ENCODE measurements around the gene ADAMTS19. TPM values are rescaled to one million over a fixed set of nuclear protein-coding genes. Genes with fewer than 3 reads are reported as not detected.

The ADAMTS19 gene
- total RNA-seq, 3 donors from 2014 or later, result 0.14 TPM; not detected in 2

- DNase-seq, result no peak
- no peaks in the 10 kb centered on the region for H3K36me3 Mint-ChIP-seq (ENCODE audit: insufficient read depth)
- H3K4me3 Mint-ChIP-seq, result no peak overlapping the region
- ATAC-seq, result no peak
- no peaks in the 10 kb centered on the region for H3K9me3 Mint-ChIP-seq
- peaks cover 10% of the 10 kb centered on the region for H3K27me3 Mint-ChIP-seq (ENCODE audit: low read depth)
- H3K4me1 Mint-ChIP-seq (ENCODE audit: low read depth), result no peaks in the 10 kb centered on the region
Measured at GRCh38 chr5:129454461-129454860, 5.6 kb upstream of the ADAMTS19 start.

DNA sequence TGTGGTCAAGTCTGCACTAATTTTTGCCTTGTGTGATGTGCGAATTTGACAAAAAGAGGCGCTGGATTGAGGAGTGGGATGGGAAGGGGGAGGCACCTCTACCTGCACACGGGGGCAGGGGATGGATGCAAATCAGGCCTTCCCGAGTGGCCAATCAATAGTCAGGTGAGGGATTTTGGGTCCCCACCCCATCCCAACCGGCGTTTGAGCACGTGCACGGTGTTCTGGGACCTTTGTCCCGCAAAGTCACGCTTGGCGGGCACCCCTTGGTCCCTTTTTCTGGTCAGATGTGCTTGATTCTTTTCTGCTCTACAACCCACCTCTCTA is 685 bp upstream of the ADAMTS19 start:
- no peaks in the 10 kb centered on the region for H3K9me3 Mint-ChIP-seq
- H3K27me3 Mint-ChIP-seq (ENCODE audit: low read depth), result peaks cover 34% of the 10 kb centered on the region
- ATAC-seq, result no peak
- DNase-seq, result no peak
- H3K36me3 Mint-ChIP-seq (ENCODE audit: insufficient read depth), result no peaks in the 10 kb centered on the region
- peaks cover 6% of the 10 kb centered on the region for H3K4me1 Mint-ChIP-seq (ENCODE audit: low read depth)
- no peak overlapping the region for H3K4me3 Mint-ChIP-seq

GRCh38 chr5:129460672-129460935 is 506 bp downstream of the ADAMTS19 start:
- Mint-ChIP-seq H3K36me3 (ENCODE audit: insufficient read depth) (no peaks in the 10 kb centered on the region), H3K9me3 (no peaks in the 10 kb centered on the region), H3K27me3 (ENCODE audit: low read depth) (peaks cover 34% of the 10 kb centered on the region), H3K4me1 (ENCODE audit: low read depth) (peaks cover 6% of the 10 kb centered on the region), H3K4me3 (no peak overlapping the region)
- ATAC-seq, result no peak
- DNase-seq, result no peak

GRCh38 chr5:129460936-129461710 is 1.0 kb downstream of the ADAMTS19 start:
- peaks cover 6% of the 10 kb centered on the region for H3K4me1 Mint-ChIP-seq (ENCODE audit: low read depth)
- DNase-seq (no peak), ATAC-seq (peak in 1 of 2 donors; percentile 45)
- H3K4me3 Mint-ChIP-seq, result no peak overlapping the region
- H3K9me3 Mint-ChIP-seq, result no peaks in the 10 kb centered on the region
- peaks cover 34% of the 10 kb centered on the region for H3K27me3 Mint-ChIP-seq (ENCODE audit: low read depth)
- no peaks in the 10 kb centered on the region for H3K36me3 Mint-ChIP-seq (ENCODE audit: insufficient read depth)

DNA sequence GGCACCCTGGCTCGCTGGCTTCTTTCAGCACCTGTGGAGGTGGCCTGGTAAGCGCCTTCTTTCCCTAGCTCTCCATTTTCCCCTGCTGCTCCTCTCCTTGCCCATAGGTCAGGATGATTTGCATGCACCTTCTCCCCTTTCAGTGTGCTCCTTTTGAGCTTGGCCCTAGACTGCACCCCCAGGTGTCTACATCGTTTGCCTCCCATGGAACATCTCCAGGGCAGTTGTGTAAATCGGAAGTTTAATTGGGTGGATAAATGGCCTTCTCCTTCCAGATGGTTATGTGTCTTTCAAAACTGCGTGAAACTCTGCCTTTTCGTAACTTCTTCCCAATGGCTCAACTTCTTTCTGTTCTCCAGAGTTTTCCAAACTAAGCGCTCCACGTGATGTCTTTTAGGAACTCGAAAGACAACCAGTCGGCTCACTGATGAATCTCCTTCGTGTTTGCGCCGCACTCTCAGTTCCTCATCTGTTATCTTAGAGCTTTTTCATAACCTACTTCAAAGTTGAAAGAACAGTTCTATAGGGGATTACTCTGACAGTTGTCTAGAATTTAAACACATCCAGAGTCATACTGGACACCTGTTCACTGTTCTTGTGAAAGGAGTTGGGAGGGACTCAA is 1.7 kb downstream of the ADAMTS19 start:
- Mint-ChIP-seq H3K9me3 (no peaks in the 10 kb centered on the region), H3K36me3 (ENCODE audit: insufficient read depth) (no peaks in the 10 kb centered on the region), H3K27me3 (ENCODE audit: low read depth) (peaks cover 34% of the 10 kb centered on the region), H3K4me1 (ENCODE audit: low read depth) (peaks cover 6% of the 10 kb centered on the region), H3K4me3 (no peak overlapping the region)
- DNase-seq (no peak), ATAC-seq (no peak)

DNA sequence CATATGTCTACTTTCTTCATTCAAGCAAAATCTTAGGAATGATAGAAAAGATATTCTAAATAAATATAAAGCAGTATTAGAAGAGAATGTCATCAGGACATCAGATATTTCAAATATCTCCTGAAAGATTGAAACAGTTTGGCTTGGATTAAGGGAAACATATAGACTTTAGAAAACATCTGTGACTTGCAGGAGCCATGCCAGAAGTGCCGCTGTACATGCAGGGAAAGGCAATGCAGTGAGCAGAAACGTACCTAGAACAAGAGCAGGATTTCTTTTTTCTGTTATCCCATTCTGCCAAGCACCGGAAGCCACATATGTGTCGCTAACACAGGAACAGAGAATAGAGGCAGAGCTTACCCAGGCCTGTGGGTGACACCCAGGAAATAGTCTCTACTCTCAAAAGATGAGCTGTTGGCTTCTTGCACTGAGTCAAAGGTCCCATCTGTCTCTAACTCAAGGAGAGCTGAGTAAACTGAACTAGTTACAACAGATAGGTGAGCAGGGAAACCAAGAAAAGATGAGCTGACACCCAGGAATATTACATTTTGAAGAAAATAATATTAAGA is 5.8 kb downstream of the ADAMTS19 start:
- H3K9me3 Mint-ChIP-seq, result no peaks in the 10 kb centered on the region

GRCh38 chr5:129474544-129474943 is 14.4 kb downstream of the ADAMTS19 start:
- H3K4me3 Mint-ChIP-seq, result no peak overlapping the region
- H3K4me1 Mint-ChIP-seq (ENCODE audit: low read depth), result no peaks in the 10 kb centered on the region
- no peaks in the 10 kb centered on the region for H3K27me3 Mint-ChIP-seq (ENCODE audit: low read depth)
- no peaks in the 10 kb centered on the region for H3K9me3 Mint-ChIP-seq
- H3K36me3 Mint-ChIP-seq (ENCODE audit: insufficient read depth), result no peaks in the 10 kb centered on the region
- DNase-seq (no peak), ATAC-seq (no peak)

More for the DNA sequence above, 5.8 kb downstream of the ADAMTS19 start:
- Mint-ChIP-seq H3K36me3 (ENCODE audit: insufficient read depth) (no peaks in the 10 kb centered on the region), H3K4me3 (no peak overlapping the region), H3K4me1 (ENCODE audit: low read depth) (peaks cover 6% of the 10 kb centered on the region), H3K27me3 (ENCODE audit: low read depth) (peaks cover 14% of the 10 kb centered on the region)
- DNase-seq (no peak), ATAC-seq (no peak)

DNA sequence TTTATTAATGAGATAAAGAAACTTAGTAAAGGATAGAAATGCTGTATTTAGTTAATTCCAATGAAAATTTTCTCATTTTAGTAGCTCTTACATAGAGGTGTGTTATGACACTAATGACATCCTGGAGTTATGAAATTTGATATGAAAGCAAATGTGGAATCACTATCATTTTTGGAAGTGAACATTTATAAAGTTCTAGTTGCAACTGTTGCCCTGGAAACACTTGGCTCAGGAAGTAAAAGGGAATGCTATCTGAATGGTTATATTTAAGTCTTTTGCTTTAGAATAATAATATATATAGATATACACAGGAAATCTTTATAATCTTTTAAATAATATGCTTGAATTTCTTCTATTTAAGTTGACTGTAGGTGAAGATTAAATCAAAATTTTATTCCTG is 16.7 kb downstream of the ADAMTS19 start:
- H3K4me1 Mint-ChIP-seq (ENCODE audit: low read depth), result no peaks in the 10 kb centered on the region
- H3K27me3 Mint-ChIP-seq (ENCODE audit: low read depth), result no peaks in the 10 kb centered on the region
- ATAC-seq (no peak), DNase-seq (no peak)
- H3K36me3 Mint-ChIP-seq (ENCODE audit: insufficient read depth), result no peaks in the 10 kb centered on the region
- no peaks in the 10 kb centered on the region for H3K9me3 Mint-ChIP-seq
- no peak overlapping the region for H3K4me3 Mint-ChIP-seq

DNA sequence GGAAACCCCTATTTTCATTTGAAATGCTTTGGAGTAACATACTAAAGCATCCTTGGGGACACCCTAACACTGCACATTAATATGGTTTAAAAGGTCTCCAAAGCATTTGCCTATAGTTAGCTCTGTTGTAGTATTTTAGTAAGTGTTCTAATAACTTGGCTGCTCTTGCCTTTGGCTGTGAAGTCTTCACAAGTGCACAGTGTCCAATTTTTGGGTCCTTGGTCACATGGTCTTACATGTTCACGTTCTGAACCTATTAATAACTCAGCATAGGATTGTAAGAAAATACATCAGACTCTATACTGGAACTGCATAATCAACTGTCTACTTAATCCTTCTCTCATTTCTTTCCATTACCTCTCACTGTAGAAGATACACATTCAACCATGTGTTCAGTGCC is 17.4 kb downstream of the ADAMTS19 start:
- no peak for ATAC-seq
- H3K4me1 Mint-ChIP-seq (ENCODE audit: low read depth), result no peaks in the 10 kb centered on the region
- no peaks in the 10 kb centered on the region for H3K36me3 Mint-ChIP-seq (ENCODE audit: insufficient read depth)
- no peak overlapping the region for H3K4me3 Mint-ChIP-seq
- no peaks in the 10 kb centered on the region for H3K27me3 Mint-ChIP-seq (ENCODE audit: low read depth)
- DNase-seq, result no peak
- H3K9me3 Mint-ChIP-seq, result no peaks in the 10 kb centered on the region

GRCh38 chr5:129481161-129481560 is 21.1 kb downstream of the ADAMTS19 start:
- Mint-ChIP-seq H3K36me3 (ENCODE audit: insufficient read depth) (no peaks in the 10 kb centered on the region), H3K4me1 (ENCODE audit: low read depth) (no peaks in the 10 kb centered on the region), H3K27me3 (ENCODE audit: low read depth) (no peaks in the 10 kb centered on the region), H3K4me3 (no peak overlapping the region), H3K9me3 (no peaks in the 10 kb centered on the region)
- DNase-seq (no peak), ATAC-seq (no peak)

GRCh38 chr5:129496421-129496820 is 36.3 kb downstream of the ADAMTS19 start:
- DNase-seq, result no peak
- H3K4me3 Mint-ChIP-seq, result no peak overlapping the region
- peaks cover 3% of the 10 kb centered on the region for H3K9me3 Mint-ChIP-seq
- no peaks in the 10 kb centered on the region for H3K36me3 Mint-ChIP-seq (ENCODE audit: insufficient read depth)
- no peaks in the 10 kb centered on the region for H3K4me1 Mint-ChIP-seq (ENCODE audit: low read depth)
- no peaks in the 10 kb centered on the region for H3K27me3 Mint-ChIP-seq (ENCODE audit: low read depth)
- no peak for ATAC-seq

DNA sequence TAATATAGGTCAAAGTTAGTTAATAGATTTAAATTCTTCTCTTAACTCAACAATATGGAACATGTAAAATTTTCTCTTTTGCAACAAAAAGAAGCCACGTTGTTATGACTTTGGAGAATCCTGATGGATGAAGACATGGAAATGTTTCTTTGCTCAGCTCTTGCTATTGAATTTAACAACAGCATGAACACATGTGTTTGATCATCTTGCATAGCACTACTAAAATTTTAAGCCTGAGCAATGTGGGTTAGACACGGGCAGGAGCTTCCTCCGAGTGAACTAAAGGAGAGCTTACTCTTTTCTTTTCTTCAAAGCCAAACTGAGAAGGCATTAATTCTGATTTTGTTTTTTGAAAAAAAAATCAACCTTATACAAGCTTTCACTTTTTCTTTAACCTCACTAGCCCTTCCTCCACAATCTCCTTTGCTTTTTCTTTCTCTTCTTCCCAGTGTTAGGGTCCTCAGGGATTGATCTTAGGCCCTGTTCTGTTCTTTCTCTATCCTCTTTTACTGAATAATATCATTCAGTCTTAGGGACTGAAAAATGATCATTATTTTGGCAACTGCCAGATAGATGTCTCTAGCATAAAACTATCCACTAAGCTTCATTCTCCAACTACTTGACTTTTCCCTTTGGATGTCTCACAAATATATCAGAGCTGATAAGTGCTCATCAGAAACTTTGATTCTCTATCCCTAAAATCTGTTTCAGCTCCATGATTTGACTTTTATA is 36.9 kb downstream of the ADAMTS19 start:
- no peak overlapping the region for H3K4me3 Mint-ChIP-seq
- peaks cover 5% of the 10 kb centered on the region for H3K9me3 Mint-ChIP-seq
- DNase-seq, result no peak
- ATAC-seq, result no peak
- H3K36me3 Mint-ChIP-seq (ENCODE audit: insufficient read depth), result no peaks in the 10 kb centered on the region
- H3K4me1 Mint-ChIP-seq (ENCODE audit: low read depth), result no peaks in the 10 kb centered on the region
- H3K27me3 Mint-ChIP-seq (ENCODE audit: low read depth), result no peaks in the 10 kb centered on the region

DNA sequence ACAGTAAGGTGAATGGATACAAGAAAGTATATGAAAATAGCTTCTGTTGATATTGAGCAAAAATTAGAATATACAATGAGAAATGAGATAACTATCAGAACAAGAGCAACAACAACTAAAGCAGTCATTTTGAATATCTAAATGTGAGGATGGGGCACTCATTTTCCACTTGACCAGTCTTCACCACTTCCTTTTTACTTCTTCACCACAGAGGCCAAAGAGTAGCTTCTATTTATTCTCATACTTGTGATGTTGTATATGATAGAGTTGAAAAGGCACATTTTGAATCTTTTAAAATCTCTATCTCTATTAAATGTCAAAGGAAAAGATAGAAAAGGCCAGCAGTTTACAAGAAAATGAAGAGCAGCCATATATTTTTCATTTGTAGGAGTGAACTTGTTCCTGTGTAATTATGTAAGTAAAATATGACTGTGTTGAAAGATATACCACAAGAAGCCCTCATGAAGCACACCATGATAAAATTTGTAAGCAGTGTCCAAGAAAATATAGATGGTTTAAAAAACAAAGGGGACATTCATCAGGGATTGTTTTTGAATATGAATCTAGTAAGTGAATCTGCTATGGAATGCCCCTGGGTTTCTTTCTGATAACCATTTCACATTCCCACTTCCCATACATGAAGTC is 39.2 kb downstream of the ADAMTS19 start:
- ATAC-seq (no peak), DNase-seq (no peak)
- Mint-ChIP-seq H3K4me1 (ENCODE audit: low read depth) (no peaks in the 10 kb centered on the region), H3K27me3 (ENCODE audit: low read depth) (no peaks in the 10 kb centered on the region), H3K4me3 (no peak overlapping the region), H3K36me3 (ENCODE audit: insufficient read depth) (no peaks in the 10 kb centered on the region), H3K9me3 (peaks cover 6% of the 10 kb centered on the region)

DNA sequence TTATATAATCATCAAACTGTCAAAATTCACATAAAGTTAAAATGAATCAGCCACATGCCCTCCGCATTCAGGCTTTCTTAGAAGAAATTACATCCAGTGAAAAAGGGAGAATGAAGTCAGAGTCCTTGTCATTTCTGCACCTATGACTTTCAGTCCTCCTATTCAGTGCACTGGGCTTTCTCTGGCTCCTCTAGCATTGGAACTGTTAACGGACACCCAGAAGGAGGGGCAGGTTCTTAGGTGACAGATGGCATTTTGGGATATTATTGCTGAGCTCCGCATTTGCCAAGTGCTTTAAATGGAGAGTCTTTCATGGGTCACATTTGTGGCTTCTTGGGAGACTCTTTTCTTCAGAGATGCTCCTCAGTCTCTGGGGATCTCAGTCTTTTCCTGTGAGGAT is 40.0 kb downstream of the ADAMTS19 start:
- Mint-ChIP-seq H3K9me3 (peaks cover 6% of the 10 kb centered on the region), H3K27me3 (ENCODE audit: low read depth) (no peaks in the 10 kb centered on the region), H3K36me3 (ENCODE audit: insufficient read depth) (no peaks in the 10 kb centered on the region), H3K4me3 (no peak overlapping the region), H3K4me1 (ENCODE audit: low read depth) (no peaks in the 10 kb centered on the region)
- no peak for ATAC-seq
- no peak for DNase-seq

All from activated T-cell treated with anti-CD3 and anti-CD28 coated beads, Interleukin-2, amount 50 U/mL, for 4 hours (primary cell).